ENCODE results near the gene CR2. TPM values are rescaled to one million over a fixed set of nuclear protein-coding genes. Genes with fewer than 3 reads are reported as not detected.

Gene CR2
- polyA plus RNA-seq, 1 of the 3 experiments (the other 2 are of a cell fraction) = not detected

DNA sequence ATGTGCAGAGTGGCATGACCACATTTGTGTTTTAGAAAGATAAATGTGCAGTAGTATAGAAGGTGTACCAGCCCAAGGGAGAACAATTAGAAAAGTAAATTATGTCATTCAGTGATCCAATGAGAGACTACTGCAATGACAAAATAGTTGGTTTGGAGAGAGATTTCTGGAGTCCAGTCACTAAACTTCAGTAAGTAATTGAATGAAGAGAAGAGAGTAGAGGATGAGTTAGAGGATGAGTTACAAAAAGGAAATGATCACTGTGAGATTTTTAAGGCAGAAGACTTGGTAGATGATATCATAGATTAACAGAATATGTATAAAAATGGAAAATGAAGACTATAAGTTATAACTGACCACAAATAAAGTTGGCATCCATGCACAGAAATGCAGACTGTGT is 8.4 kb downstream of the CR2 start:
- Histone ChIP-seq H3K9ac (no peak overlapping the region), H3K4me3 (ENCODE audit: low read depth in 2 of 2, low read length in 1 of 2) (no peak overlapping the region), H3K27me3 (ENCODE audit: insufficient read depth) (no peaks in the 10 kb centered on the region), H3F3A (replicated peaks; ENCODE audit: insufficient read depth) (no peaks in the 10 kb centered on the region), H3K9me3 (no peaks in the 10 kb centered on the region), H3K27ac (ENCODE audit: low read depth in 2 of 2, low read length in 1 of 2) (no peak overlapping the region), H3K36me3 (replicated peaks in 1 of 2; ENCODE audit: control insufficient read depth in 1 of 2, insufficient read depth in 2 of 2, low read length in 1 of 2) (no peaks in the 10 kb centered on the region), H3K9me2 (no peaks in the 10 kb centered on the region), H3K4me1 (ENCODE audit: control insufficient read depth in 1 of 2, insufficient read depth in 2 of 2, low read depth in 1 of 2, low read length in 1 of 2) (no peaks in the 10 kb centered on the region), H4K20me1 (ENCODE audit: insufficient read depth) (no peaks in the 10 kb centered on the region), H2AFZ (ENCODE audit: low read depth) (no peak overlapping the region), H3K4me2 (no peak overlapping the region), H3K79me2 (ENCODE audit: insufficient read depth) (no peaks in the 10 kb centered on the region)
- ChIA-PET CTCF (no interaction called here), POLR2A (no interaction called here)
- TF ChIP-seq YY1 (IDR thresholded peaks at IDR 0.05; ENCODE audit: low read depth) (no peak), MXI1 (IDR thresholded peaks at IDR 0.05; ENCODE audit: low read depth, low read length) (no peak), EZH2phosphoT487 (IDR thresholded peaks at IDR 0.05; ENCODE audit: borderline replicate concordance, low read depth) (no peak), TEAD4 (IDR thresholded peaks at IDR 0.05; ENCODE audit: borderline replicate concordance, insufficient read depth) (no peak), ELF1 (IDR thresholded peaks at IDR 0.05) (no peak), JUND (IDR thresholded peaks at IDR 0.05) (no peak), GATA2 (CRISPR knock-in tag; IDR thresholded peaks at IDR 0.05) (no peak), FOSL2 (IDR thresholded peaks at IDR 0.05; ENCODE audit: borderline replicate concordance, low read depth) (no peak), TCF12 (IDR thresholded peaks at IDR 0.05) (no peak), TAF1 (IDR thresholded peaks at IDR 0.05; ENCODE audit: borderline replicate concordance, low read depth, low read length) (no peak), MEF2A (IDR thresholded peaks at IDR 0.05; ENCODE audit: borderline replicate concordance, low read depth) (no peak), FOXM1 (IDR thresholded peaks at IDR 0.05; ENCODE audit: low read depth) (no peak), POLR2AphosphoS5 (IDR thresholded peaks at IDR 0.05; ENCODE audit: low read depth, low read length) (no peak), RXRA (IDR thresholded peaks at IDR 0.05; ENCODE audit: borderline replicate concordance, low read depth) (no peak), SMC3 (IDR thresholded peaks at IDR 0.05; ENCODE audit: low read depth, low read length) (no peak)
- TF ChIP-seq, protein P1, sequence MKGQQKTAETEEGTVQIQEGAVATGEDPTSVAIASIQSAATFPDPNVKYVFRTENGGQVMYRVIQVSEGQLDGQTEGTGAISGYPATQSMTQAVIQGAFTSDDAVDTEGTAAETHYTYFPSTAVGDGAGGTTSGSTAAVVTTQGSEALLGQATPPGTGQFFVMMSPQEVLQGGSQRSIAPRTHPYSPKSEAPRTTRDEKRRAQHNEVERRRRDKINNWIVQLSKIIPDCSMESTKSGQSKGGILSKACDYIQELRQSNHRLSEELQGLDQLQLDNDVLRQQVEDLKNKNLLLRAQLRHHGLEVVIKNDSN (IDR thresholded peaks at IDR 0.05; ENCODE audit: borderline replicate concordance, low read depth) = no peak
- TF ChIP-seq, protein P2, sequence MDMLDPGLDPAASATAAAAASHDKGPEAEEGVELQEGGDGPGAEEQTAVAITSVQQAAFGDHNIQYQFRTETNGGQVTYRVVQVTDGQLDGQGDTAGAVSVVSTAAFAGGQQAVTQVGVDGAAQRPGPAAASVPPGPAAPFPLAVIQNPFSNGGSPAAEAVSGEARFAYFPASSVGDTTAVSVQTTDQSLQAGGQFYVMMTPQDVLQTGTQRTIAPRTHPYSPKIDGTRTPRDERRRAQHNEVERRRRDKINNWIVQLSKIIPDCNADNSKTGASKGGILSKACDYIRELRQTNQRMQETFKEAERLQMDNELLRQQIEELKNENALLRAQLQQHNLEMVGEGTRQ (IDR thresholded peaks at IDR 0.05; ENCODE audit: borderline replicate concordance, low read depth, low read length) = no peak
- TF ChIP-seq, protein P3, sequence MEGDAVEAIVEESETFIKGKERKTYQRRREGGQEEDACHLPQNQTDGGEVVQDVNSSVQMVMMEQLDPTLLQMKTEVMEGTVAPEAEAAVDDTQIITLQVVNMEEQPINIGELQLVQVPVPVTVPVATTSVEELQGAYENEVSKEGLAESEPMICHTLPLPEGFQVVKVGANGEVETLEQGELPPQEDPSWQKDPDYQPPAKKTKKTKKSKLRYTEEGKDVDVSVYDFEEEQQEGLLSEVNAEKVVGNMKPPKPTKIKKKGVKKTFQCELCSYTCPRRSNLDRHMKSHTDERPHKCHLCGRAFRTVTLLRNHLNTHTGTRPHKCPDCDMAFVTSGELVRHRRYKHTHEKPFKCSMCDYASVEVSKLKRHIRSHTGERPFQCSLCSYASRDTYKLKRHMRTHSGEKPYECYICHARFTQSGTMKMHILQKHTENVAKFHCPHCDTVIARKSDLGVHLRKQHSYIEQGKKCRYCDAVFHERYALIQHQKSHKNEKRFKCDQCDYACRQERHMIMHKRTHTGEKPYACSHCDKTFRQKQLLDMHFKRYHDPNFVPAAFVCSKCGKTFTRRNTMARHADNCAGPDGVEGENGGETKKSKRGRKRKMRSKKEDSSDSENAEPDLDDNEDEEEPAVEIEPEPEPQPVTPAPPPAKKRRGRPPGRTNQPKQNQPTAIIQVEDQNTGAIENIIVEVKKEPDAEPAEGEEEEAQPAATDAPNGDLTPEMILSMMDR (IDR thresholded peaks at IDR 0.05) = no peak
- DNase-seq = no peak

Data from SK-N-SH (cell line).